ENCODE data around the gene TUBB2B. TPM values are rescaled to one million over a fixed set of nuclear protein-coding genes. Genes with fewer than 3 reads are reported as not detected.

The TUBB2B gene
- total and polyA plus RNA-seq, 2 donors (not counting 3 experiments of a cell fraction or from before 2014, with no cell fraction given), result 5.1 to 8.3 TPM

- dilution Hi-C loops (cut with MboI; ENCODE audit: extremely low pct_ligation_motif_present, low sequenced_read_pairs) (no loop called here), intact Hi-C loops (cut with micrococcal nuclease) (no loop called here)
- TF ChIP-seq EZH2 (IDR thresholded peaks at IDR 0.05; ENCODE audit: borderline replicate concordance, low read depth, low read length, severe bottlenecking) (peak; percentile 61), GATA2 (IDR thresholded peaks at IDR 0.05; ENCODE audit: insufficient read depth, insufficient read length, low read depth, low read length) (no peak), CTCF (IDR thresholded peaks at IDR 0.05; ENCODE audit: extremely low read depth in 1 of 2, insufficient read depth in 1 of 2, low read depth in 1 of 2, low read length in 2 of 2) (peak in 1 of 2 donors; percentile 6), POLR2A (IDR thresholded peaks at IDR 0.05; ENCODE audit: low read depth, low read length) (no peak)
- TF ChIP-seq, protein P1, sequence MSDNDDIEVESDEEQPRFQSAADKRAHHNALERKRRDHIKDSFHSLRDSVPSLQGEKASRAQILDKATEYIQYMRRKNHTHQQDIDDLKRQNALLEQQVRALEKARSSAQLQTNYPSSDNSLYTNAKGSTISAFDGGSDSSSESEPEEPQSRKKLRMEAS (IDR thresholded peaks at IDR 0.05; ENCODE audit: insufficient read depth, insufficient read length), result no peak
- ChIA-PET CTCF (interaction anchor here (0.8 to 2.4 kb wide), 7 partner anchors 8 to 113 kb away, joined by 3 to 17 read pairs (median 3); partner anchors contain the start of gene TUBB2A), POLR2A (no interaction called here)
- Histone ChIP-seq H3K9me3 (replicated peaks; ENCODE audit: control insufficient read depth, insufficient read depth, low read length) (no peaks in the 10 kb centered on the region), H3K36me3 (ENCODE audit: control insufficient read depth in 2 of 2, extremely low read depth in 1 of 2, insufficient read depth in 2 of 2, low read length in 2 of 2) (no peaks in the 10 kb centered on the region), H3K4me2 (ENCODE audit: insufficient read depth, low read length) (no peak overlapping the region), H4K20me1 (replicated peaks; ENCODE audit: control insufficient read depth, extremely low read depth, insufficient read depth, low read length) (no peaks in the 10 kb centered on the region), H3K9ac (replicated peaks; ENCODE audit: extremely low read depth, insufficient read depth, low read length) (no peak overlapping the region), H3K27ac (ENCODE audit: insufficient read depth, low read depth, low read length) (no peak overlapping the region), H2AFZ (ENCODE audit: low read depth, low read length) (no peak overlapping the region), H3K27me3 (ENCODE audit: control insufficient read depth in 2 of 2, insufficient read depth in 2 of 2, low read length in 2 of 2) (peaks cover 41 to 46% of the 10 kb centered on the region in 2 experiments), H3K4me3 (replicated peaks in 1 of 3; ENCODE audit: insufficient read depth in 1 of 3, low read depth in 1 of 3, low read length in 3 of 3) (no peak overlapping the region), H3K4me1 (ENCODE audit: control insufficient read depth, extremely low read depth, insufficient read depth, low read length) (no peaks in the 10 kb centered on the region), H3K9me1 (replicated peaks; ENCODE audit: control insufficient read depth, extremely low read depth, insufficient read depth, low read length) (no peaks in the 10 kb centered on the region), H3K79me2 (ENCODE audit: control insufficient read depth, insufficient read depth, low read length) (no peaks in the 10 kb centered on the region)
- no TSS peak for BruUV-seq (replicated peaks)
- DNase-seq (ENCODE audit: low read depth, low spot score) (no peak), FAIRE-seq (no peak)
Measured at GRCh38 chr6:3239110-3239830, 11.8 kb upstream of the TUBB2B start.
